Mesendoderm (in vitro differentiated cells): Measurements from ENCODE around the gene CHRM5.

Source experiments
- DNase-seq: peaks from one replicate; pipeline ENCODE4 v3.0.0; 2013
- H2AK5ac ChIP-seq: 2 replicates; pipeline ENCODE4 v1.6.1; 2013; ENCODE audit warnings: low read length, inconsistent platforms
- H2BK120ac ChIP-seq: 2 replicates; pipeline ENCODE4 v1.6.1; 2013; ENCODE audit warnings: low read depth, mild to moderate bottlenecking, low read length, moderate library complexity, mixed read lengths
- H2BK15ac ChIP-seq: replicated peaks from 2 replicates; pipeline ENCODE4 v1.6.1; 2013; ENCODE audit warnings: low read depth, mild to moderate bottlenecking, moderate library complexity
- H2BK5ac ChIP-seq: 2 replicates; pipeline ENCODE4 v1.6.1; 2013; ENCODE audit warnings: low read length, inconsistent platforms
- H3K18ac ChIP-seq: 2 replicates; pipeline ENCODE4 v1.6.1; 2013; ENCODE audit warnings: mild to moderate bottlenecking, low read length, mixed read lengths
- H3K23ac ChIP-seq: one replicate; pipeline ENCODE4 v1.6.1; 2013; ENCODE audit warnings: low read length
- H3K27ac ChIP-seq: 2 replicates; pipeline ENCODE4 v1.5.1; 2013; ENCODE audit warnings: low read depth, mild to moderate bottlenecking, inconsistent platforms, low read length, moderate library complexity
- H3K27me3 ChIP-seq: 2 replicates; pipeline ENCODE4 v1.6.1; 2013; ENCODE audit warnings: low read length, control low read depth, mild to moderate bottlenecking, inconsistent platforms; ENCODE audit not compliant: insufficient read depth, poor library complexity
- H3K36me3 ChIP-seq: 2 replicates; pipeline ENCODE4 v1.6.1; 2013; ENCODE audit warnings: low read length, inconsistent platforms; ENCODE audit not compliant: control insufficient read depth, insufficient read depth
- H3K4ac ChIP-seq: one replicate; pipeline ENCODE4 v1.6.1; 2013; ENCODE audit warnings: low read depth, mild to moderate bottlenecking, low read length, moderate library complexity
- H3K4me1 ChIP-seq: 2 replicates; pipeline ENCODE4 v1.6.1; 2013; ENCODE audit warnings: low read depth, low read length, inconsistent platforms; ENCODE audit not compliant: control insufficient read depth
- H3K4me2 ChIP-seq: 2 replicates; pipeline ENCODE4 v1.6.1; 2013; ENCODE audit warnings: low read length
- H3K4me3 ChIP-seq: 2 replicates; pipeline ENCODE4 v1.5.1; 2013; ENCODE audit warnings: mild to moderate bottlenecking, low read length
- H3K56ac ChIP-seq: one replicate; pipeline ENCODE4 v1.6.1; 2013; ENCODE audit warnings: low read length
- H3K79me1 ChIP-seq: 2 replicates; pipeline ENCODE4 v1.6.1; 2013; ENCODE audit warnings: low read length, inconsistent platforms
- H3K79me2 ChIP-seq: 2 replicates; pipeline ENCODE4 v1.6.1; 2013; ENCODE audit warnings: mild to moderate bottlenecking, low read length; ENCODE audit not compliant: control insufficient read depth, insufficient read depth
- H3K9ac ChIP-seq: 2 replicates; pipeline ENCODE4 v1.6.1; 2013; ENCODE audit warnings: low read length, inconsistent platforms
- H4K5ac ChIP-seq: one replicate; pipeline ENCODE4 v1.6.1; 2013; ENCODE audit warnings: low read length
- H4K8ac ChIP-seq: one replicate; pipeline ENCODE4 v1.6.1; 2013; ENCODE audit warnings: low read depth, mild to moderate bottlenecking, control low read depth, low read length, moderate library complexity
- WGBS: extraction: QIAGEN DNeasy Blood & Tissue Kit; methylation state at CpG from one replicate; pipeline ENCODE4 v1.1.7; 2013; ENCODE audit warnings: low lambda C conversion rate, missing lambda C conversion rate; ENCODE audit not compliant: insufficient coverage; ENCODE audit errors: extremely low coverage; 5-methylcytosine and 5-hydroxymethylcytosine counted together

CHRM5 gene

GRCh38 chr15:34031987-34032760 is 63.9 kb downstream of the CHRM5 start:
- Histone ChIP-seq H3K4me3 (no peak overlapping the region), H3K36me3 (no peaks in the 10 kb centered on the region), H3K4me1 (no peaks in the 10 kb centered on the region), H2AK5ac (no peak overlapping the region), H4K5ac (no peak overlapping the region), H3K27me3 (no peaks in the 10 kb centered on the region), H3K4me2 (no peak overlapping the region), H3K23ac (no peak overlapping the region), H4K8ac (no peak overlapping the region), H2BK5ac (no peak overlapping the region), H3K4ac (no peak overlapping the region), H3K79me1 (no peaks in the 10 kb centered on the region), H2BK120ac (no peak overlapping the region), H3K9ac (no peak overlapping the region), H2BK15ac (no peak overlapping the region), H3K18ac (no peak overlapping the region), H3K56ac (no peak overlapping the region), H3K79me2 (no peaks in the 10 kb centered on the region), H3K27ac (no peak overlapping the region)
- no CpG with 5 or more reads among the region's 10 CpGs for WGBS
- no peak for DNase-seq

- H3K9ac ChIP-seq: peak overlapping the region; percentile 88
- DNase-seq: peak; percentile 85
- no peaks in the 10 kb centered on the region for H3K36me3 ChIP-seq
Measured at GRCh38 chr15:34038023-34038870, 70.0 kb downstream of the CHRM5 start.

GRCh38 chr15:34038871-34039789 is 70.8 kb downstream of the CHRM5 start, which contains the start of gene AVEN:
Gene AVEN (minus strand): TSS chr15:34039204. CDS start chr15:34039046, 158 bp downstream.
- H3K4me1 ChIP-seq: no peaks in the 10 kb centered on the region
- H2BK5ac ChIP-seq: peak within 1 kb of the TSS; percentile 65

More at GRCh38 chr15:34038023-34038870, 70.0 kb downstream of the CHRM5 start:
- Histone ChIP-seq H3K27me3 (no peaks in the 10 kb centered on the region), H3K23ac (peak overlapping the region; percentile 59), H3K4me1 (no peaks in the 10 kb centered on the region), H4K5ac (no peak overlapping the region), H3K56ac (peak overlapping the region; percentile 96), H2BK120ac (no peak overlapping the region), H2BK5ac (peak overlapping the region; percentile 64), H3K79me2 (no peaks in the 10 kb centered on the region), H3K27ac (peak overlapping the region; percentile 99), H2AK5ac (no peak overlapping the region), H2BK15ac (no peak overlapping the region), H3K4me3 (peak overlapping the region; percentile 66), H3K4me2 (peak overlapping the region; percentile 62), H3K79me1 (no peaks in the 10 kb centered on the region), H4K8ac (peak overlapping the region; percentile 69), H3K4ac (peak overlapping the region; percentile 87), H3K18ac (peak overlapping the region; percentile 99)
- WGBS: no CpG with 5 or more reads among the region's 70 CpGs

GRCh38 chr15:34039790-34040113 is 71.5 kb downstream of the CHRM5 start:
- Histone ChIP-seq H4K5ac (no peak overlapping the region), H3K4me1 (no peaks in the 10 kb centered on the region), H3K79me2 (no peaks in the 10 kb centered on the region), H2BK5ac (no peak overlapping the region), H3K18ac (no peak overlapping the region), H2BK15ac (no peak overlapping the region), H2BK120ac (no peak overlapping the region), H3K4me3 (no peak overlapping the region), H3K79me1 (no peaks in the 10 kb centered on the region), H3K27me3 (no peaks in the 10 kb centered on the region), H4K8ac (no peak overlapping the region), H3K4ac (no peak overlapping the region), H3K27ac (no peak overlapping the region), H3K56ac (no peak overlapping the region), H3K9ac (peak overlapping the region; percentile 59), H3K23ac (no peak overlapping the region), H2AK5ac (no peak overlapping the region), H3K36me3 (no peaks in the 10 kb centered on the region), H3K4me2 (no peak overlapping the region)
- WGBS: no CpG with 5 or more reads among the region's 1 CpG
- no peak for DNase-seq

More at GRCh38 chr15:34038871-34039789, 70.8 kb downstream of the CHRM5 start, which contains the start of gene AVEN:
- Histone ChIP-seq H3K4ac (peak within 1 kb of the TSS; percentile 87), H4K8ac (peak within 1 kb of the TSS; percentile 69), H3K27ac (peak within 1 kb of the TSS; percentile 99), H2BK120ac (no peak within 1 kb of the TSS), H3K4me2 (peak within 1 kb of the TSS; percentile 62), H3K4me3 (peak within 1 kb of the TSS; percentile 66), H2BK15ac (no peak within 1 kb of the TSS), H3K18ac (peak within 1 kb of the TSS; percentile 99), H3K56ac (peak within 1 kb of the TSS; percentile 96), H2AK5ac (no peak within 1 kb of the TSS), H4K5ac (no peak within 1 kb of the TSS), H3K23ac (peak within 1 kb of the TSS; percentile 59), H3K9ac (peak within 1 kb of the TSS; percentile 88), H3K79me1 (no peaks in the 10 kb centered on the region), H3K27me3 (no peaks in the 10 kb centered on the region), H3K79me2 (no peaks in the 10 kb centered on the region), H3K36me3 (no peaks in the 10 kb centered on the region)
- peak; percentile 40 for DNase-seq
- no CpG with 5 or more reads among the region's 82 CpGs for WGBS

GRCh38 chr15:34043391-34043790 is 75.1 kb downstream of the CHRM5 start:
- Histone ChIP-seq H3K4me3 (no peak overlapping the region), H3K23ac (no peak overlapping the region), H3K36me3 (no peaks in the 10 kb centered on the region), H4K5ac (no peak overlapping the region), H3K4me2 (no peak overlapping the region), H3K79me2 (no peaks in the 10 kb centered on the region), H3K27ac (no peak overlapping the region), H2AK5ac (no peak overlapping the region), H2BK15ac (no peak overlapping the region), H2BK120ac (no peak overlapping the region), H3K56ac (no peak overlapping the region), H3K27me3 (no peaks in the 10 kb centered on the region), H2BK5ac (no peak overlapping the region), H3K18ac (no peak overlapping the region), H3K9ac (no peak overlapping the region), H3K4ac (no peak overlapping the region), H3K79me1 (no peaks in the 10 kb centered on the region), H3K4me1 (no peaks in the 10 kb centered on the region), H4K8ac (no peak overlapping the region)
- DNase-seq: peak; percentile 13
- WGBS: no CpG with 5 or more reads among the region's 1 CpG
